ENCODE measurements around the gene TAMALIN.

TAMALIN gene

DNA sequence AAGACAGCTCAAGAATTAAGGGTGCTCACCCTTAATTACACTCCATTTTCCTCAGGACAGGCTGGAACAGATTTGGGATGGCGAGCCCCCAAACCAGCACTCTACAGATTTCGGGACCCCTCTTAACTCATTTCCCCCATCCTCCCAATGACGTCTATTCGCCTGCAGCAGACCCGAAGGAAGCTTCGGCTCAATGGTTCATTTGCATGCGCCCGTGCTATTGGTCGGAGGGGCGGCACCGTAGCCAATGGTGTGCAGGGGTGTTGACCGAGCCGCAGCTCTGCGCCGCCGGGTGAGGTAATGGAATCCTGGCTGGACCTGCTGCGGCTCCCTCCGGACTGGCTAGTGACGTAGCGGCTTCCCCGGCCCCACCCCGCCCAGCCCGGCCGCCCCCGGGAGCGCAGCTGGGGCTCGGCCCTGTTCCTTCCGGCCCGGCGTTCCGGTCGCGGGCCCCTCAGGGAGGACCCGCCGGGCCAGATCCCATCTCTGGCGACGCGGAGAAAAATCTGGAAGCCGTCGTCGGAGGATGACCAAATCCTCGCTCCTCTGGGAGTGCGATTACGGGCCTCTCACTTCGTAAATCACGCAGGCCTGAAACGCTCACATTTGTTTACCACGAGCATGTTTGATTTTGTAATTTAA lies 26.2 kb downstream of the TAMALIN start:
- in situ Hi-C loops (cut with HindIII; ENCODE audit: low sequenced_read_pairs): loop anchor here (10.0 kb wide), 1 partner anchor 62 kb away; no protein-coding TSS in a partner anchor

DNA sequence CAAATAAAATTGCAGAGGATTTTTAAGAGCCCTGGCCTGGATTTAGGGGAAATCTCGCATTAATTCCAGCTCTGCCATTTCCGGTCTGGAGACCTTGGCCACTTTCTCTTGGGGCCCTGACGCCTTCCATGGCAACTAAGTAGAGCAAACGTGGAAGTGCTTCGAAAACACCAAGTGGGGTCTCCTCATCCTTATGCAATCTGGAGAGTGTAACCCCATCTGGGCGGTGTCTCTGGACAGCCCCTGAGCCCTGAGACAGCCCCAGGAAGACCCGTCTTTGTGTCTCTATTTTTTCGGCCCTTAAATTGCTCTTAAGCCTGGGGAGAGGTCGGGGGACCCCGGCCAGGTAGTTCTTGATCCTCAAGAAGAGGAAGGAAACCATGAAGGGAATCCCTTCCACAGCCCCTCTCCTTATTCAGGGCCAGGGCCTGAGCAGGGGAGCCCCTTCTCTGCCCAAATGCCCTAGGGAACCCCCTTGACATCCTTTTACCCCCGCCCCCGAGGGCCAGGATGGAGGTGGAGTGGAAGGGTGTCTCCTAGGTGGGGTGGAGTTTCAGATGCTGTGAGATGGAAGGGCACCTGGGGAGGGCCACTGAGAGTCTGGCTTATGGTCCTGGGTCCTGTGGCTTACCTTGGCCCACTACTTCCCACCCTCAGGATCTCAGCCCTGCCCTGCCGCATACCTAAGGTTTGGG lies 26.8 kb downstream of the TAMALIN start:
- in situ Hi-C loops (cut with HindIII; ENCODE audit: low sequenced_read_pairs): loop anchor here (10.0 kb wide), 1 partner anchor 61 kb away; no protein-coding TSS in a partner anchor

DNA sequence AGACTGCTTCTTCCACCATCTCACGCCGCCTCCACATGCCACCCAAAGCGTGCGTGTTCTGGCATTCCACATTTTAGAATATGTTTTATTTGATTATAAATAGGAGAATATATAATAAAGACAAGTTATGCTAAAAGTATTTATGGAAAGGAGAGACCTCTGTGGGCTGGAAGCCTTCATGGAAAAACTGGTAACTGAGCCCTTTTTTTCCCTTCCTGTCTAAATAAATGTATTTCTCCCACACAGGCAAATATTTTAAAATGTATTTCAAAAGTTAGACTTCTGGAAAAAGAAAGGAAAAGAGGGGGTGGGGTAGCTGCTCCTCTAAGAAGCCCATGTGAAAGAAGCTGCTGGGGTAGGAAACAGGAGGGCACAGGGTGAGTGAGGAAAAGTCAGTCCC lies 28.4 kb downstream of the TAMALIN start:
- in situ Hi-C loops (cut with HindIII; ENCODE audit: low sequenced_read_pairs): loop anchor here (10.0 kb wide), 1 partner anchor 60 kb away; no protein-coding TSS in a partner anchor

DNA sequence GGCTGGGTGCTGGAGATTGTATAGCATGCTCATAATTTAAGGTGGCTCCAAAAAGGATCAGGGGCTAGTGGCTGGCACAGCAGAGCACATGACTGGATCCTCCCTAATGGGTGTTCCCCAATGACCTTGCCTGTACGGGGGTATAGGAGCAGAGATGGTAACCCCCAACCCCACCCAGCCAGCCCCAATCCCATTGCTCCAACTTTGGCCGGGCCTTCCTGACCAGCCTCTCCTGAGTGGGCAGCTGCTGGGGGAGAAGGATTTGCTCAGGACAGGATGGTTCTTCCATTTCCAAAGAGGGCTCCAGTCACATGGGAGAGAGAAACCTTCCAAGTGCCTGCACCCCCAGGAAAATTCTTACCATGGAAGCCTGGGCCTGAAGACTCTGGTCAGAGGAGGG lies 29.2 kb downstream of the TAMALIN start:
- in situ Hi-C loops (cut with HindIII; ENCODE audit: low sequenced_read_pairs): loop anchor here (10.0 kb wide), 1 partner anchor 59 kb away; no protein-coding TSS in a partner anchor

DNA sequence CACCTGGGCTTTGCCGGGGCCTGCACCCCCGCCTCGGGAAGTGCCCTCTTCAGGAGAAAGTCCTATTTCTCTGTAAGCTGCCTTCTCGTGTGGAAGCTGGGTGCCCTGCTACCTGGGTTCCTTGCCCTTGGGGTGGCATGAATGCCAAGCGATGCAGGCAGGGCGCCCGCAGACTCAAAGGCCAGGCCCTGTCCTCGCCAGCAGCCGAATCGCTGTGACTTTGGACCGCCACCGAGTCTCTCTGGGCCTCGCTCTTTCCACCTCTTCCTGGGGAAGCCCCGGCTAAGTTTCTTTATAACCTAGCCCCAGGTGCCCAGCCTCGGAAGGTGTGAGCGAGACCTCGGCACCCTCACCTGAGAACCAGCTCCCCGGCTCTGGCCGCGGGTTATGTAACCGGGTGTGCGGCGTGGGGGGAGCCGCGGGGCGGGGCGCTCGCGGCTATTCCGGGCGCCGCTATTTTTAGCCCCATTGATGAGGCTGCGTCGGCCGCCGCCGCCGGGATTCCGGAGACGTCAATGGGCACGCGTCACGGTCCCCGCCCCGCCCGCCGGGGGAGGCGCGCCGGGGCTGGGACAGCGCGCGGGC lies 29.9 kb downstream of the TAMALIN start:
- in situ Hi-C loops (cut with HindIII; ENCODE audit: low sequenced_read_pairs): loop anchor here (10.0 kb wide), 1 partner anchor 58 kb away; no protein-coding TSS in a partner anchor

DNA sequence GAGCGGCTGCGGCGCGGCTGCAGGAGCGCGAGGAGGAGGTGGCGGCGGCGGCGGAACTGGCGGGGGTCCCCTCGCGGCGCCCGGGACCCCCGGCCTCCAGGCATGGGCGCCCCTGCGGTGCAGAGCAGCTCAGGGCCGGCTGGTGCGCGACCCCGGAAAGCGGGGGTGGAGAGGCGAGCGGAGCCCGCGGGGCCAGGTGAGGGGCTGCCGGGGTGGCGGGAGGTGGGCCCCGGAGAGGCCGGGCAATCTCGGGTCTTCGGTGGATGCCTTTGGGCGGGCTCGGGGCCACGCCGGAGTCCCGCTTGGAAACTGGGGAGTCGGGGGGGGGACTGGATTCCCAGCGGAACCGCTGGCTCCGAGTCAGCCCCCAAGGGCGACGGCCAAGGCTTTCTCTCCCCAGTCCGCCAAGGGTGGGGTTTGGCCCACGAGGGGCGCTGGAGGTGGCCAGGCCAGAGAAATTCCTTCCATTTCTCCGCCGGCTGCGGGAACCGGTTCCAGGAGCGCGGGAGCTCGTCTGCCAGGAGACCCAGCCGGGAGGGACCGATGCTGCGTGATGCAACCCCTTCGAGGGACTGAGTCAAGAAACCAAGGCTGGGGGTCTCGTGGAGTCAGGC lies 30.6 kb downstream of the TAMALIN start:
- in situ Hi-C loops (cut with HindIII; ENCODE audit: low sequenced_read_pairs): loop anchor here (10.0 kb wide), 1 partner anchor 57 kb away; no protein-coding TSS in a partner anchor

DNA sequence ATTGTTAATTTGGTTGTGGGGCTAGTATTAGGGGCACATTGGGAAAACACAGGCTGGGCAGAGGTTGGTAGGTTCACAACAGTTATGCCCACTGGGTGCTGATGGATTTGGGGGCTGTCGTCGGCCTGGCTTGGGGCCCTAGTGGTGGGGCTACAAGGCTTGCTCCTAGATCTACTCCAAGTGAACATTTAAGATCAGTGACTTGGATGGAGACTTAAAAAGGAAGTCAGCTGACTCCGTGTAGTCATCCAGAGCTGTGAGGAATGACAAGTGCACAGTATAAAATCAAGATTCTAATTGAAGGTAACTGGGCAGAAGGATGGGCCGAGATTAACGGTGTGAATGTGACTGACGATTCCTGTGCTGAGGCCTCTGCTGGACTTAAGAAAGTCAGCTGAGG lies 31.7 kb downstream of the TAMALIN start:
- in situ Hi-C loops (cut with HindIII; ENCODE audit: low sequenced_read_pairs): loop anchor here (10.0 kb wide), 1 partner anchor 56 kb away; no protein-coding TSS in a partner anchor

DNA sequence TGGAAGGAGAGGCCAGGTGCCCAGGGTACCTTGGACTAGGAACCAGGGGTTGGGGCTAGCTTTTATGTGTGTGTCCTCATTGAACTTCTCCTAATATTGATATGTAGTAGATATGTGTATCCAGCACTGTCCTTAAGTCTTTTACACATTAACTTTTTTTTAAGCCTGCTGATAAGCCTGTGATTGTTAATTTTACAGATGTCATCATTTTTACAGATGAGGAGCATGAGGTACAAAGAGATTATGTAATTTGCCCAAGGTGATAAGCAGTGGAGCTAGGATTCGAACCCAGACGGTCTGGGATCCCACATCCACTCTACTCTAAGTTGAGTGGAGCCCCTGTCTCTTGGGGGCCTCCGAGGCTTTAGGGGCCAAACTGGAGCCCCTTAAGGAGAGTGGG lies 34.3 kb downstream of the TAMALIN start:
- in situ Hi-C loops (cut with HindIII; ENCODE audit: low sequenced_read_pairs): no loop called here

DNA sequence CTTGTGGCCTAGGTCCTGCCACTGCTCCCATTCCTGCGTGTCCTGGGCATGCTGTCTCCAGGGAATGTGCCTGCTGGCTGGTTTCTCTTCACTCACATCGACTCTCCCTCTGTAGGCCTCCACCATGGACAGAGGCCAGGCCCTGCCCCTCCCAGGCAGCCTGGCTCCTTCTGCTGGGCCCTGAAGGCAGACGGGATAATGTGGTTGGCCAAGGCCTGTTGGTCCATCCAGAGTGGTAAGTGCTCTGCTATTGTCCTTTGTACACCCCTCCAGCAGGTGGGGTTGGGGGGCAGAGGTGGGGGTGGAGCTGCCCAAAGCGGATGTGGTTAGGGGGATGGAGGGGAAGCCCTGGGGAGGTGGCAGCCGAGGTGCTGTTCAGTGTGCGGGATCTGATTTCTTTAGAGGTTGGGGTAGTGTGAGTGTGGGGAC lies 35.0 kb downstream of the TAMALIN start:
- in situ Hi-C loops (cut with HindIII; ENCODE audit: low sequenced_read_pairs): no loop called here

DNA sequence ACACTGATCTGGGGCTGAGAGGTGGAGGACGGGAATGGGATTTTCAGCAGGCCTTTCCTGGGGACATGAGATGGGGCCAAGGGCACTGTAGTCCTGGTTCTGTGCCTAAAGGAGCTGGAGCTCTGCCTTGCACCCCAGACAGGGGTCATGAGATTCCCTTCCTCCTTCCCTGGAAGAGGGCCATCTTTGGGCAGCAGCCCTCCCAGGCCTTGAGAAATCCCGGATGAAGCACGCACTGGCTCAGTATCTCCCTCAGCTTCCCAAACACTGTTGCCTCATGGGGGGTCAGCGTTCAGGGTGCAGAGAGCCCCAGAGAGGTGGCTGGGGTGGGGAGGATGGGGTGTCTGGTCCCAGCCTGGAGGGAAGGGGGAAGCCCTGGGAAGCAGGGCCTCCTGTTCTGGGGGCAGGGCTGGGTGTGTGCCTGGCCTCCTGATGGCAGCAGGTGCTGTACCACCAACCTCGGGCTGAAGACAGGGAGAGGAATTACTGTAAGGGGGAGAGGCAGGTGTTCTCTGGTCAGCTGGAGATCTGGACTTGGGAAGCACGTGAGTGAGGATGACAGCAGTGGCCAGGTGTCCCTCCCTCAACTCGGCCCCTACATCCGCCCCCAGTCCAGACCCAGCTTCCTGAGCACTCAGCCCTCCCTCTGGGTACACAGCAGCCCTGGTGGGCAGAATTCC lies 36.1 kb downstream of the TAMALIN start:
- in situ Hi-C loops (cut with HindIII; ENCODE audit: low sequenced_read_pairs): no loop called here

DNA sequence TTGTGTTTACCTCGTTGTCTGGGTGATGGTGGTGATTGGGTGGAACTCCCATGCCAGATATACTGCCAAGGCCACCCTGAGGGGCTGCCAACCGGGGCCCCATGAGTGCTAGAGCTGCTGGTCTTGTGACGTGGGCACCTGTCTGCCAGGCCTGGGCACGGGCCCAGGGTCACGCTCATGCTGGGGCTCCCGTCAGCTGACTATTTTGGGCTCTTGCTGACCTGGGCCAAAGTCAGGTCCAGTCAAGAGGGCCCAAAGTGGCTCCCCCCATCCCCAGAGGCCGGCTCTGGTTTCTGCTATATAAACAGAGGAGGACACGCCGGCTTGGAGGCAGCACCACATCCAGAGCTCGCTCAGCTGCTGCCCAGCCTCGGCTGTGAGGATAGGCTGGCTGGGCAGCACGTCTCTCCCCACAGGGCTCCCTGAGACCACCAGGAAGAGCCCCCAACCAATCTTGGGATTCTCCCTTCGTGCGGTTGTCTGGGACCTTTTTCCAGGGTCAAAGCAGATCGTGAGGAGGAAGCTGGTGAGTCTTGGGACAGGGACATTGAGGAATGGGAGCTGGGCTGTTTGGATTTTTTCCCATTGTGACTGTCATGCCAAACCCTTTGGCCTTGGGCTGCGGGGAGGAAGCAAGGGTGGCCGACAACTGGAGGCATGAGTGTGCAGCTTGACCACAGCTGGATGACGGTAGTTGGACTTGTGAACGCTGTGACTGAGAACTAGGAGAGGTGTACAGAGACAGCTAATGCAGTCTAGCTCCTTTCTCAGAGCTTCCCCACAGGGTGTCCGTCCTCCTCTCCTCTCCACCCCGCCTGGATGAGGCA lies 36.9 kb downstream of the TAMALIN start:
- in situ Hi-C loops (cut with HindIII; ENCODE audit: low sequenced_read_pairs): no loop called here

DNA sequence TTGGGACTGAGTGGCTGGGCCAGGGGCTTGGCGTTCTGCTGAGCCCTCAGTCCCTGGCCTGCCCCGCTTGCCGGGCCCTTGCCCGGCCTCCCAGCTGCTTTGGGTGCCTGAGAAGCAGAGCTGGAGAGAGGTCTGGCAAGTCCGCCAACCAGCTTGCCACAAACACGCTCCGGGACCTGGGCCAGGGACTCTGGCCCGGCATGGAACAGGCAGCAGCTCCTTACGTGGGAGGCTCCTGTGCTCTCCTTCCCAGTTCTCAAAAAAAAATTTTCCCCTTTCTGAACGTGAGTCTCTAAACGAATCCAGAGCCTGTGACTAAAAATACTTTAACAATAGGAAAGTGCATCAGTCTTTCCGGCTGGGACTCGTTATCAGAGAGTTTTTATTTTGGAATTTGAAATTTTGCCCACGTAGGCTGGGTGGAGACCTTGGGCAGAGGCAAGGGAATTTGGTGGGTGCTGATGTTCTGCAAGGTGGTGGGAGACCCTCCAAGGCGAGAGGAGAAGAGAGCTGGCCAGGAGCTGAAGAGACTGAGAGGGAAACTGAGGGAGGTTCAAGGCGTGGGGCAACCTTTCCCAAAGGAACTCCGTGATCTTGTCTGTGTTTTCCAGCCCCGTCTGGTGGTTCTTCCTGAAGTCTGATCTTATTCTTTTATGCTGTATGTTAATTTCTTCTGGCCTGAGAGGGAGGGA lies 37.7 kb downstream of the TAMALIN start:
- in situ Hi-C loops (cut with HindIII; ENCODE audit: low sequenced_read_pairs): no loop called here

DNA sequence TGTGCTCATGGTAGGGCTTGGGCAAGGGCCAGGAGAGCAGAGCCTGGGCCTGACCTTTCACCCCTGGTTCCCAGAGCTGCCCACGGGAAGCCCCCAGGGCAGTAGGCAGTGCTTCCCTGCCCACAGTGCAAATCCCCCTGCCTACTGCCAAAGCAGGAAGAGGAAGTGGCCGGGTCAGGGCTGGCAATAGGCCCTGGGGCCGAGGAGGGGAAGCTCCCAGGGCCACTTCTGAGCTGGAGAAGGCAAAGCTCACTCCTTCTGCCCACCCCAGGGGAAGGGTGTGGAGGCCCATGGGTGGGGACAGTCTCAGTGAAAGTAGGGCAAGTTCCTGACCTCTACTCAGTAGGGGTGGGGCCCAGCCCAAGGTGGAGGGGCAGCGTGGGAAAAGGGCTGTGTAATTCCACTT lies 39.1 kb downstream of the TAMALIN start:
- in situ Hi-C loops (cut with HindIII; ENCODE audit: low sequenced_read_pairs): no loop called here

DNA sequence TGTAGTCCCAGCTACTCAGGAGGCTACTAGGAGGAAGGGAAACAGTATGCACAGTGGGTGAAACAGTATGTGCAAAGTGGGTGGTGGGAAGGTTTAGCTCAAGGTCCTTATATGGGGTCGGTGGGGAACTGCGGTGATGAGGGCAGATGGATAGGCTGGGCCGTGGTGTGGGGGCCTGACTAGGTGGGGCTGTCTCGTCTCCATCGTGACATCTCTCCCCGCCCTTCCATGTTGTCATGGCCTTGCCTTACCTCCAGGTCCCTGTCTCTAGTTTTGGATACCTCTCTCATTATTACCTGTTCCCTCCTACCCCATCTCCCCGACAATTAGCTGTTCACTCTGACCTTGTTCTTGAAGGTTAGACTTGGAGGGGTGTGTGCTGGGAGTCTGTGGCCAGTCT lies 40.1 kb downstream of the TAMALIN start:
- in situ Hi-C loops (cut with HindIII; ENCODE audit: low sequenced_read_pairs): no loop called here

DNA sequence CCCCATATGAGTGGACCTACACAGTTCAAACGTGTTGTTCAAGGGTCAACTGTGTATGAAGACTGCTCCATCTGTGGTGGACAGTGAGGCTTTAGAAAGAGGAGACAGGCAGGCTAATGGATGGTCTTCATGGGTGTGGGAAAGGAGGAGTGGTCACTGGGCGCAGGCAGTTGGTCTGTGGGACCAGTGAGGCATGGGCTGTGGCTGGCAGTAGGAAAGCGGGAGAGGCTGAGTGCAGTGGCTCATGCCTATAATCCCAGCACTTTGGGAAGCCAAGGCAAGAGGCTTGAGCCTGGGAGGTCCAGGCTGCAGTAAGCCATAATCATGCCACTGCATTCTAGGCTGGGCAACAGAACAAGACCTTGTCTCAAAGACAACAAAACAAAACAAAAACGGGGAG lies 42.5 kb downstream of the TAMALIN start:
- in situ Hi-C loops (cut with HindIII; ENCODE audit: low sequenced_read_pairs): no loop called here

DNA sequence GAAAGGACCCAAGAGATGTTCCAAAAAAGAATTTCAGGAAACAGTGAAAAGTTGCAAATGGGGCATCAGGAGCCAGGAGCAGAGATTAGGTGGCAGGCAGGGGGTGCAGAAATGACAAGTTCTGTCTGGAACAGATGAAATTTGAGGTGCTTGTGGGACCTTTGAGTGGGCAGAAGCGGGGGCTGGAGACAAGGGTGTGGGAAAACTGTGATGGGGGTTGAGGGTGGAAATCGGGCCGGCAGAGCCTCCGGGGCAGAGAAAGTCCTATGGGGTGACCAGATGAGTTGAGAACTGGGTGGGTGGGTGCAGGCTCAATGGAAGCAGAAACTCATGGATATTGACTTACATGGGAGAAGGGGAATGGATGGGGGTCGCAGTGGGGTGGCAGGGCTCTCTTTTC lies 42.9 kb downstream of the TAMALIN start:
- in situ Hi-C loops (cut with HindIII; ENCODE audit: low sequenced_read_pairs): no loop called here

DNA sequence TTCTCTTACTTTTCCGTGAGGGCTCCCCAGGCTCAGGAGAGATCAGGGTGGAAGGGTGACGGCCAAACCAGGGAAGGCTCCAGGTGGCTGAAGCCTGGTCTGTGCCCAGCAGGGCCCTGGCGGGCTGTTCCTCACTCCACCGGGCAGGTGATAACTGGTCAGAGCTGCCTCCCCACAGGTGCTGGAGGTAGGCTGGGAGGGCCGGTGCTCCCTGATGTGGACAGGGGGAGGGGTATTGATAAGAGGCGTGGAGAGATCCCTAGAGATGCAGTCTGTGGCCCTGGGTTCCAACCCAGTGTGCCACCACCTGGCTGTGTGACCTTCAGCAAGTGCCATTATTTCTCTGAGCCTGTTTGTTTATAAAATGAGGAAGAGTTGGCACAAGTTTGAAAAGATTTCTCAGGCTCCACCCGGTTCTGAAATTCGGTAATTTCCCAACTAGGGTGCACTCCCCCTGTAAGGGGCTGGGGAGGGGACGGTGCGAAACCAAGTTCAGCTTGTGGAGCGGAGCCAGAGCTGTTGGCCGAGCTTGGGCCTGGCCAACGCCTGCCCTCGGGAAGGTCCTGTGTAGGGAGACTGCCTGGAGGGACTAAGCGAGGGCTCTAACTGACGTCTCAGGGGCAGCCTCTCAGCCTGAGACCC lies 43.5 kb downstream of the TAMALIN start:
- in situ Hi-C loops (cut with HindIII; ENCODE audit: low sequenced_read_pairs): no loop called here

DNA sequence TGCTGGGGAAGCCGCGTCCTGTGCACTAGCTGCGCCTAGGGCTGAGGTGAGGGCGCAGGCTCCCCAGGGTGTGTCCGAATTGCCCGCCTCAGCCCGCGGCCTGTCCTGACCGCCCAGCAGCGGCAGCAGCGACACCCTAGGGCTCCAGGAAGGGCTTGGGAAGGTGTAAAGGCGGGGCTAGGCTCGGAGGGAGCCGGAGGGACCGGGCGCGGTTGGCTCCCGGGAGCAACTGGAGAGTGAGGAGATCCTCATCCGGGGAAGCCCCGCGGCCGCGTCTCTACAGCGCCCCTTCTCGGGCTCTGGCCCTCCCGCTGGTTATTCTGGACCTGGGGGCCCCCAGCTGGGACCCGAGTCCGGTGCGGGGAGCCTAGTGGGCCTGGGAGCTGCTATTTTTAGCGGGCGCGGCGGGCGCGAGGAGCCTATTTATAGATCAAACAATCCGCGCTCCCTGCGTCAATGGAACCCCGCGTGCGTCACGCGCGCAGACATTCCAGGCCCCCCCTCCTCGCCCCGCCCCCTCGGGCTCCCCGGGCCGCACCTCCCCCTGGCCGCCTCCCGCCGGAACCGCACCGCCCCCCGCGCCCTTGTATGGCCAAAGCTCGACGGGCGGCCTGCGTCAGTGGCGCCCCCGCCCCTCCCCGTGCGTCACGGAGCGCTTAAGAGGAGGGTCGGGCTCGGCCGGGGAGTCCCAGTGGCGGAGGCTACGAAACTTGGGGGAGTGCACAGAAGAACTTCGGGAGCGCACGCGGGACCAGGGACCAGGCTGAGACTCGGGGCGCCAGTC lies 44.2 kb downstream of the TAMALIN start, which contains the start of gene NR4A1:
Gene NR4A1, plus strand, starts transcription at position 685 of the 784 bp plus-strand sequence. CDS start 2,887 bp downstream, outside the sequence.
- in situ Hi-C loops (cut with HindIII; ENCODE audit: low sequenced_read_pairs): no loop called here
